Esophagus muscularis mucosa (tissue), 4 donors: ENCODE measurements around the gene PLCD3. TPM values are rescaled to one million over a fixed set of nuclear protein-coding genes. Genes with fewer than 3 reads are reported as not detected.

ENCODE experiments used
- DNase-seq: peaks from one replicate; pipeline ENCODE4 v3.0.0-alpha.2; 2017; ENCODE audit errors: extremely low spot score
- H3K27ac ChIP-seq, 4 donors: fragments of 200-600 bp; sonication (generic); replicated peaks in 1 of 4; 1 replicate in 3 of 4; 2 replicates in 1 of 4; pipeline ENCODE4 v1.5.1; 2016 to 2019; ENCODE audit warnings: mild to moderate bottlenecking in 1 of 4
- H3K27me3 ChIP-seq, 4 donors: fragments of 200-600 bp; sonication (generic); one replicate each; pipeline versions ENCODE4 v1.5.1 to v1.6.0; 2016 to 2019
- H3K36me3 ChIP-seq, 4 donors: fragments of 200-600 bp; sonication (generic); one replicate each; pipeline ENCODE4 v1.5.1; 2016 to 2019
- H3K4me1 ChIP-seq, 4 donors: fragments of 200-600 bp; sonication (generic); one replicate each; pipeline ENCODE4 v1.5.1; 2016 to 2019
- H3K4me3 ChIP-seq, 4 donors: fragments of 200-600 bp; sonication (generic); 1 replicate in 2 of 4; 2 replicates in 2 of 4; pipeline ENCODE4 v1.5.1; 2016 to 2019; ENCODE audit warnings: mild to moderate bottlenecking in 4 of 4, moderate library complexity in 1 of 4
- H3K9me3 ChIP-seq, 4 donors: fragments of 200-600 bp; sonication (generic); 1 replicate in 3 of 4; 2 replicates in 1 of 4; pipeline ENCODE4 v1.5.1; 2016 to 2019
- CTCF ChIP-seq, 3 experiments: fragments of 200-600 bp in 2 of 3; fragments of 450-650 bp in 1 of 3; sonication (generic) in 2 of 3; IDR thresholded peaks; one replicate each; pipeline ENCODE4 v1.5.1; 2017 to 2019; ENCODE audit warnings: antibody characterized with exemption in 3 of 3, mild to moderate bottlenecking in 2 of 3, moderate library complexity in 1 of 3
- EP300 ChIP-seq: sonication (generic); formaldehyde crosslinking; IDR thresholded peaks from one replicate; pipeline ENCODE4 v1.6.1; 2017; ENCODE audit warnings: antibody characterized with exemption
- POLR2A ChIP-seq: fragments of 450-650 bp; IDR thresholded peaks from one replicate; pipeline ENCODE4 v1.6.1; 2017; ENCODE audit warnings: antibody characterized with exemption, moderate library complexity, mild to moderate bottlenecking, low read depth
- POLR2AphosphoS5 ChIP-seq, 2 donors: sonication (generic); formaldehyde crosslinking; IDR thresholded peaks; one replicate each; pipeline ENCODE4 v1.6.1; 2017; ENCODE audit warnings: antibody characterized with exemption in 2 of 2
- WGBS: methylation state at CpG from one replicate; pipeline ENCODE4 v1.1.5; 2018; 5-methylcytosine and 5-hydroxymethylcytosine counted together
- intact Hi-C: fragments of 100-400 bp; cut with DNase I; formaldehyde crosslinking; loops from one replicate; pipeline ENCODE4 v1.15.1; 2023
- total RNA-seq, 4 donors: library from RNA; depleted of rRNA; stranded (reverse); fragments of >200 nt; gene quantifications; one replicate each; pipeline versions ENCODE4 v1.1.0 to v1.2.1, GENCODE V29; 2016

PLCD3 gene
- total RNA-seq, 4 donors from 2014 or later, result 49.4 to 154 (median 106) TPM

DNA sequence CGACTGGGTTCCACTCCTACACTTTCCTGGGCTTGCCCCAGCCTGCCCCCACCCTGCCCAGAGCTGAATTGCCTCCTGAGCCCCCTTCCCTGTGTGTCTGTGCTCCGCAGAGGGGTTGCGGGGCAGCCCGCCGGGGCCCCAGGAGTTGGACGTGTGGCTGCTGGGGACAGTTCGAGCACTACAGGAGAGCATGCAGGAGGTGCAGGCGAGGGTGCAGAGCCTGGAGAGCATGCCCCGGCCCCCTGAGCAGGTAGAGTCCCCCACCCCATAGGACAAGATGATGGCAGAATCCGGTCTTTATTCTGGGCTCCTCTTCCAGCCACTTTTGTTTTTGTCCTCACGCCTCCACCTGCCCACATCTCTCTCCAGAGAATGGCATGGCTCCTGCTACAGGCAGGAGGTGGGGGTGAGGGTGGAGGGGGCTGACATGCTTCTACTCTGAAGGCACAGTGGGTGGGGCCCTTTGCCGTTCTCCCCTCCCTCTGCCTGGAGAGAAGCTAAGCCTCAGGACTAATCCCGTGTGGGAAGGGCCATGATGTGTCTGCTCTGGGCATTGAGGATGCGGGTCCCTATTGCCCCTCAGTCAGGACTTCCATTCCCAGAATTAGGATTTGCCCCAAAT is 6.7 kb upstream of the PLCD3 start:
- WGBS, result 93% methylated on average over 11 of the region's 14 CpGs

DNA sequence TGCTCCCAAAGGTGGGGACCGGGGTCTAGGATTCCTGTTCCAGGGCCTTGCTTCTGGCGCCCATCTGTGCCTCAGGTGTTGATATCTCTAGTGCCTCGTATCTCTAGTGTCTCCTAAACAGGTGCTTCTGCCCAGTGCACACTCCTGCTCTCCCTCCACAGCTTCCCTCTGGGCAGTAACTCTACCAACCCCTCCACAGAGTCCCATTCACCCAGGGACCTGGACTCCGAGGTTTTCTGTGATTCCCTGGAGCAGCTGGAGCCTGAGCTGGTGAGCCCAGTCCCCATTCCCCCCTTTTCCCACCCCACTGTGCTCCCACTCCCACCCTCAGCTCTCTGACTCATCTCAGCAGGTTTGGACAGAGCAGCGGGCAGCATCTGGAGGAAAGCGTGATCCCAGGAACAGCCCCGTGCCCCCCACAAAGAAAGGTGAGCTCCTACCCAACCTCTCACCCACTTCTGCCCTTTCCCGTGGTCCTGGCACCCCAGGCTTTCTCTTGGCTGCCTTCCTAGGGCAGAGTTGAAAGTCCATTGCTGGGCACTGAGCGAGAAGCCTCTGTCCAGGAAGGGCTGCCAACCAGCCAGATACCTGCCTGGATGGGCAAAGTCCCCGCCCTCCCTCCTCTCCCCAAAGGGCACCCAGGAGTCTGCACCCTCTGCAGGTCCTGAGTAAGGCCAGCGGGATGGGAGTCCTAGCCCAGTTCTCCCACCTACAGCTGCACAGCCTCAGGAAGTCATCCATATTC is 5.4 kb upstream of the PLCD3 start:
- Histone ChIP-seq H3K27ac (peak overlapping the region in 1 of 4 donors; percentile 93), H3K4me3 (no peak overlapping the region), H3K36me3 (peaks cover 0 to 31% (median 17%) of the 10 kb centered on the region in 4 donors), H3K9me3 (no peaks in the 10 kb centered on the region), H3K27me3 (no peaks in the 10 kb centered on the region), H3K4me1 (peaks cover 16 to 33% (median 24%) of the 10 kb centered on the region in 4 donors)
- 92% methylated on average over 9 of the region's 11 CpGs for WGBS
- no peak for DNase-seq
- intact Hi-C loops, result loop anchor here (5.0 kb wide), 1 partner anchor 250 kb away; no protein-coding TSS in a partner anchor
- no peak for TF ChIP-seq CTCF (IDR thresholded peaks at IDR 0.05)
- no peak for TF ChIP-seq POLR2A
- no peak for TF ChIP-seq EP300
- TF ChIP-seq POLR2AphosphoS5 (IDR thresholded peaks at IDR 0.05), result no peak

More for the DNA sequence above, 6.7 kb upstream of the PLCD3 start:
- intact Hi-C loops, result loop anchor here (5.0 kb wide), 1 partner anchor 248 kb away; no protein-coding TSS in a partner anchor
- H3K27me3 ChIP-seq, result no peaks in the 10 kb centered on the region
- no peak for DNase-seq
- TF ChIP-seq EP300, result no peak
- TF ChIP-seq POLR2A, result no peak
- TF ChIP-seq CTCF (IDR thresholded peaks at IDR 0.05), result no peak
- TF ChIP-seq POLR2AphosphoS5 (IDR thresholded peaks at IDR 0.05), result no peak
- no peaks in the 10 kb centered on the region for H3K9me3 ChIP-seq
- peaks cover 25 to 37% (median 32%) of the 10 kb centered on the region in 4 donors for H3K4me1 ChIP-seq
- H3K27ac ChIP-seq, result no peak overlapping the region
- H3K4me3 ChIP-seq, result no peak overlapping the region
- peaks cover 0 to 31% (median 17%) of the 10 kb centered on the region in 4 donors for H3K36me3 ChIP-seq

GRCh38 chr17:45136846-45137560 is 4.7 kb upstream of the PLCD3 start:
- WGBS, result 82% methylated on average over 10 of the region's 12 CpGs
- intact Hi-C loops, result loop anchor here (5.0 kb wide), 1 partner anchor 250 kb away; no protein-coding TSS in a partner anchor

More at GRCh38 chr17:45136846-45137560, 4.7 kb upstream of the PLCD3 start:
- Histone ChIP-seq H3K9me3 (no peaks in the 10 kb centered on the region), H3K36me3 (peaks cover 0 to 31% (median 17%) of the 10 kb centered on the region in 4 donors), H3K4me1 (peaks cover 16 to 34% (median 25%) of the 10 kb centered on the region in 4 donors), H3K27me3 (no peaks in the 10 kb centered on the region), H3K27ac (peak overlapping the region in 3 of 4 donors; percentile 91 to 93 (median 92)), H3K4me3 (peak overlapping the region in 1 of 4 donors; percentile 96)
- TF ChIP-seq CTCF (IDR thresholded peaks at IDR 0.05) (no peak), EP300 (no peak), POLR2A (no peak), POLR2AphosphoS5 (IDR thresholded peaks at IDR 0.05) (no peak)
- no peak for DNase-seq
